ENCODE data around the gene HNRNPUL1.

HNRNPUL1 gene

DNA sequence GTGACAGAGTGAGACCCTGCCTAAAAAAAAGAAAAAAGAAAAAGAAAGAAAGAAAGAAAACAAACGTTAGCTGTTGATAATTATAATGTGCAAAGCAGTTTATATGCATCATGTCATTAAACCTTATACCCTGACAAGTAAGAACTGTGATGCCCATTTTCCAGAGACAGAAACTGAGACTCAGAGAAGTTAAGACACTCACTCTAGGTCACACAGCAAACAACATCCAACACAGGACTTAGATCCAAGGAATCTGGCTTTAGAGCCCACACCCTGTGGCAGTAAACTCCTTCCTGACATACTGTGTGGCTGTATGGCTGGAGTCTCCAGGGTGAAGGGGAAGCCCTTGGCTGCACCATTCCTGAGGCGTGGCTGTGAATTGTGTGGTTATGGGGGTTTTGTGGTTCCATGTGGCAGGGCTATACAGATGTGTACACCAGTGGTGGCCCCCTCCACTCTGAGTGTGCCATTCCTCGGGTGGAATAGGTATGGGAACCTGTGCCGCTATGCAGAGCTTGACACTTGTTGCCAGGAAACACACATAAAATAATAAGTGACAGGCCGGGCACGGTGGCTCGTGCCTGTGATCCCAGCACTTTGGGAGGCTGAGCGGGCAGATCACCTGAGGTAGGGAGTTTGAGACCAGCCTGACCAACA is 29.5 kb upstream of the HNRNPUL1 start:
- no peak for DNase-seq

DNA sequence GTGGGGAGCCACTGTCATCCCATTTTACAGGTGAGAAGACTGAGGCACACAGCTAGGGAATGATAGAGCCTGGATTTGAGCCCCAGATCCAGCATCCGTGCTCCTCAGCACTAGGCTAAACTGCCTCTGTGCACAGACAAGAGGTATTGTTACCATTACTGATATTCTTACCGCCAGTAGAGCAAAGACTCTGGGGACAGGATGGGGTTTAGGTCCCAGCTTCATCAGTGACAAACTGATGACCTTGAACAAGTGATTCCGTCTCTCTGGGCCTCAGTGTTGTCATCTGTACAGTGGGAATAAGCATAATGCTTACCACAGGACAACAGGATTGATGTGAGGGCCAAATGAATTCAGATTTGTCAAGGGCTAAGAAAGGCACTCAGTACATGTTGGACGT is 28.7 kb upstream of the HNRNPUL1 start:
- no peak for DNase-seq

DNA sequence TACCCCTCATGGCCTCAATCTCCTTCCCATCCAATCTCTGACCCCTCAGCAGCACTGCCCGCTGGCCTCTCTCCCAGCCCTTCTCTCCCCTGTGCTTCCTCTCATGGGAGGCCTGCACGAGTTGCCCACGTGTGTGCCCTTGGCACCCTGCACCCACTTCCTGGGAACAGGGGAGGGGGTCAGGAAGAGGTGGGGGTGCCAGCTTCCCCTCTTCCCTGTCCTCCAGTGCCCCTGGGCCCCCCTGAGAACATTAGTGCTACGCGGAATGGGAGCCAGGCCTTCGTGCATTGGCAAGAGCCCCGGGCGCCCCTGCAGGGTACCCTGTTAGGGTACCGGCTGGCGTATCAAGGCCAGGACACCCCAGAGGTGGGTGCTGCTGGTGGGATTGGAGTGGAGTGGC is 25.9 kb upstream of the HNRNPUL1 start:
- no peak for DNase-seq

DNA sequence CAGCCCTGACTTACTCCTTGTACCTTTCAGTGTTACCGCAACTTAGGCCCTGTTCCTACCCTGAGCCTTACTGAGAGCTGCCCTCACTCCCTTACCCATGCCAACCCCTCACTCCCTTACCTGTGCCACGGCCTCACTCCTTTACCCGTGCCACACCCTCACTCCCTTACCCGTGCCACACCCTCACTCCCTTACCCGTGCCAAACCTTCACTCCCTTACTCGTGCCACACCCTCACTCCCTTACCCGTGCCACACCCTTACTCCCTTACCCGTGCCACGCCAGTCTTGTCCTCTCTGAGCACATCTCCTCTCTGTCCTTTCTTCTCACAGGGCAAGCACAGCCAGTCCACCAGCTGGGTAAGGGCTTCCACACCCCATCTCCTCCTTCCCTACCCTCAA is 24.8 kb upstream of the HNRNPUL1 start:
- DNase-seq, result no peak

DNA sequence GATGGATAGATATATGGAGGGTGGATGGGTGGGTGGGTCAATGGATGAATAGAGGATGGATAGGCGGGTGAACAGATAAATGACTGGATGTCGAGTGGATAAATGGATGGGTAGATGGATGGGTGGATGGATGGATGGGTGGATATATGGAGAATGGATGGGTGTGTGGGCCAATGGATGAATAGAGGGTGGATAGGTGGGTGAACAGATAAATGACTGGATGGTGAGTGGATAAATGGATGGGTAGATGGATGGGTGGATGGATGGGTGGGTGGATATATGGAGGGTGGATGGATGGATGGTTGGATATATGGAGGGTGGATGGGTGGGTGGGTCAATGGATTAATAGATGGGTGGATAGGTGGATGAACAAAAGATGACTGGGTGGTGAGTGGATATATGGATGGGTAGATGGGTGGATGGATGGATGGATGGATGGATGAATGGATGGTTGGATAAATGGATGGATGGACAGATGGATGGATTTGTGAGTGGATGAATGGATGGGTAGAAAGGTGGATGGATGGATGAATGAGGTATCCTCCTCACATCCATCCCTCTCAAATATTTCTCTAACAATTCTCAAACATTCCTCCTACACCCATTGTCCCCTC is 24.1 kb upstream of the HNRNPUL1 start:
- no peak for DNase-seq

DNA sequence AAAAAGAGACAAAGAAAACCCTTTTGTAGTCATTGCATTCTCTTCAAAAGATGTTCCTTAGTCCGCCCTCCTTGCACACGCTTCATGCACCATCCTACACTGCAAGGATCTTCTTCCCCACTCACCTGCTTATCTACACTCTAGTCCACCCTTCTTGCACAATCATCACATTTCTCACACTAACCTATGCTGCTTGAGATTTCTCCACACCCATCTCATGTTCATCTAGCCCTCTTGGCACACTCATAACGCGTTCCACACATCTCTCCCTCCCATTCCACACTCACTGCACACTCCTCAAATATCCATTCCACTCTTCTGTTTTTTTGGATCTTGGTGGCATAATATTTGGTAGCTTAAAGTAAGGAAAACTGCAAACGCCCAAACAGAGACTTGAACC is 22.3 kb upstream of the HNRNPUL1 start:
- no peak for DNase-seq

DNA sequence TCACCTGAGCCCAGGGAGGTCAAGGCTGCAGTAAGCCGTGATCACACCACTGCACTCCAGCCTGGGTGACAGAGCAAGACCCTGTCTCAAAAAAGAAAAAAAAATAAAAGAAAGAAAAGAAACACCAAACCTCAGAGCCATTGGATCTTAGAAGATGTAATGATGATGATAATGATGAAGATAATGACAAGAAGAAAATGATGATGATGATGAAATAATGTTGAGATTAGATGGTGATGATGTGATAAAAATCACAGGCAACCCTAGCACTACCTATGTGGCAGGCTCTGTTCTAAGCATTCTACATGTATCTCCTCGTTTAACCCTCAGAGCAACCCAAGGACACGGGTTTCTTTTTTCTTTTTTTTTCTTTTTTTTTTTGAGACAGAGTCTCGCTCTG is 20.1 kb upstream of the HNRNPUL1 start:
- no peak for DNase-seq

DNA sequence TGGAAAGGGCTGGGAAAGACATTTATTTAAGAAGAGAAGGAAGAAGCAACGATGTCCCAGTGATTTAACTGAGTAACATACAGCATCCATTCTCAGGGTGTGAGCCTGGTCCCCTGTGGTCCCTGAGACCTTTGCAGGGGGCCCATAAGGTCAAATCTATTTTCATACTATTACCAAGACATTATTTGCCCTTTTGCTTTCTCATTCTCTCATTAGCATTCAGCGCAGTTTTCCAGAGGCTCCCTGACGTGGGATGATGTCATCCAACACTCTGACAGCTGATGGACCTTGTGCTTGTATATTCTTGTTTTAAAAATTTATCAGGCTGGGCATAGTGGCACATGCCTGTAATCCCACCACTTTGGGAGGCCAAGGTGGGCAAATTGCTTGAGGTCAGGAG is 18.3 kb upstream of the HNRNPUL1 start:
- no peak for DNase-seq

DNA sequence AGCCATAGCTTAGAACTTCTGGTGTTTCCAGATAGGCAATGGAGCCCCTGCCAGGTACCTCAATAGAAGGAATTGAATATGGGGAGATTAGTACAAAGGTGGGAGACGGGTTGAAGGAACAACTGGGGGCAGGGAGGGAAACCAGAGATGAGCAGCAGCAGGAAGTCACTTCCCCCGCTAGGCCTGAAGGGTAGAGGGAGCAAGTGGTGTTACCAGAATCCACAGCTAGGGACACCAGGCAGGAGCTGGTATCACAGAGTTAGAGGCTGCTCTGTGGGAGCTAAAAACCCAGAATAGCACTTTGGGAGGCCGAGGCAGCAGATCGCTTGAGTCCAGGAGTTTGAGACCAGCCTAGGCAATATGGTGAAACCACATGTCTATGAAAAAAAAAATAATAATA is 15.3 kb upstream of the HNRNPUL1 start:
- DNase-seq, result no peak

DNA sequence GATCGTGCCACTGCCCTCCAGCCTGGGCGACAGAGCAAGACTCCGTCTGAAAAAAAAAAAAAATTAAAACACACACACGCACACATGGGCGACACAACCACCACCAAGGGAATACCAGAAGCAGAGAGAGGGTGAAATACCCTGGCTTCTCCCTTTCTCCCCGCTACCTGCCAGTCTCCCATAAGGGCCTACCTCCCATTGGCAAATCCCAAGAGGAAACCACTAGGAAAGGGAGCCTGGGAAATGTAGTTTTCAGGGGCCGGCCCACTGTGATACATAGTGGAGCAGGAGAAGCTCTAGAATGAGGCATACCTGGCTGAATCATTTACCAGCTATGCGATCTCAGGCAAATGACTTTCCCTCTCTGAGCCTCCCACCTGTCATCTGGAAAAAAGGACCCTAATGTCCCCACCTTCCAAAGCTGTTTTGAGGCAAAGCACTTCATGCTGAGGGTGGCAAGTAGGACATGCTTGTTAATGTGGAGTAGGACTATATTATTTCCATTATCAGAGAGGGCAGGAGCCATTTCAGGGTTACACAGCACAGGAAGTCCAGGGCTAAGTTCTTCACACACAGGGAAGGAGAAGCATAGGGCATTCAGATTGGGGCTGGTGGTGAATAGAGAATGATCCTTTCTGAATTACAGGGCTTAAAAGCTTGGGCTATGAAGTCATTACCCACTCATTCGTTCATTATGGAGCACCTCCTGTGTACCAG is 14.3 kb upstream of the HNRNPUL1 start:
- no peak for DNase-seq

DNA sequence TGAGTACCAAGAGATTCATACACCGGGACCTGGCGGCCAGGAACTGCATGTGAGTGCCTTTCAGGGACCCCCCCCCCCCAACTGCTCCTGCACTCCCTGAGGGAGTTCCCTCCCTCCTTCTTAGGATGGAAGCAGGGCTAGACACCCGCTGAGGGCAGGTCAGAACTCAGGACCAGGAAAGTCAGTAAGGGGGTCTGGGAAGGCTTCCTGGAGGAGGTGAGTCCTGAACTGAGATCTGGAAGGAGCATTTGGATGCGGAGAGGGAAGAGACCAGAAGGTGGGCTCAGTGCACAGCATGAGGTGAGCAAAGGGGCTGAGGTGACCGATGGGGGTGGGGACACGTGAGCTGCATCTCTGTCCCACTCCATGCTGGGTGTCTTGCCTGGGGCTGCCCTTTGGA is 10.5 kb upstream of the HNRNPUL1 start:
- DNase-seq, result no peak

DNA sequence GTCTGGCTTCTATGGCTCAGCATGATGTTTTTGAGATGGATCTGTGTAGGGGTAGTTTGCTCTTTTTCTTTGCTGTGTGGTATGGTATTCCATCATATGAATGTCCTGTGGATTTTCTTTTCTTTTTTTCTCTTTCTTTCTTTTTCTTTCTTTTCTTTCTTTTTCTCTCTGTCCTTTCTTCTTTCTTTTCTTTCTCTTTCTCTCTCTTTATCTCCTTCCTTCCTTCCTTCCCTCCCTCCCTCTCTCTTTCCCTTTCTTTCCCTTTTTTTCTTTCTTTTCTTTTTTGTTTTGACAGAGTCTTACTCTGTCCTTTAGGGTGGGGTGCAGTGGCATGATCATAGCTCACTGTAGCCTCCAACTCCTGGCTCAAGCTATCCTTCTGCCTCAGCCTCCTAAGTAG is 9.0 kb upstream of the HNRNPUL1 start:
- no peak for DNase-seq

DNA sequence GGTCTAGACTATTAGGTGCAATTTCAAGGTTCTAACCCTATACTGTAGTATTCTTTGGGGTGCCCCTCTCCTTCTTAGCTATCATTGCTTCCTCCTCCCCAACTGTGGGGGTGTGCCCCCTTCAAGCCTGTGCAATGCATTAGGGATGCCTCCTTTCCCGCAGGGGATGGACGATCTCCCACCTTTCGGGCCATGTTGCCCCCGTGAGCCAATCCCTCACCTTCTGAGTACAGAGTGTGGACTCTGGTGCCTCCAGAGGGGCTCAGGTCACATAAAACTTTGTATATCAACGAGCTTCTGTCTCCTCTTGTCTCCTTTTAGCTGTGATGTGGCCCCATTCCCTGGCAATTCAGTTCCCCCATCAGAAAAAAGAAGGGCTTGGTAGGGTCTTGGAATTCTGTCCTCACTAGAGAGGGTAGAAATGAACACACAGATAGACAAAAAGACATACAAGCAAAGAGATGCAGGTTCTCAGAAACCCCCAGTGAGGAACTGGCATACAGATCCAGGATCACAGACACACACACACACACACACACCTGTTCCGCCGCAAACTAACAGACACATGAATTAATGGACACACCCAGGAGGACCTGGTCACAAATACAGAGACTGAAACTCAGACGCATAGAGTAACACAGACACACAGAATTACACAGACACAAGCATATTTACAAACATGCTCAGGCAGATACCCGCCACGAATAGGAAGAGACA is 2.5 kb upstream of the HNRNPUL1 start:
- DNase-seq, result no peak

DNA sequence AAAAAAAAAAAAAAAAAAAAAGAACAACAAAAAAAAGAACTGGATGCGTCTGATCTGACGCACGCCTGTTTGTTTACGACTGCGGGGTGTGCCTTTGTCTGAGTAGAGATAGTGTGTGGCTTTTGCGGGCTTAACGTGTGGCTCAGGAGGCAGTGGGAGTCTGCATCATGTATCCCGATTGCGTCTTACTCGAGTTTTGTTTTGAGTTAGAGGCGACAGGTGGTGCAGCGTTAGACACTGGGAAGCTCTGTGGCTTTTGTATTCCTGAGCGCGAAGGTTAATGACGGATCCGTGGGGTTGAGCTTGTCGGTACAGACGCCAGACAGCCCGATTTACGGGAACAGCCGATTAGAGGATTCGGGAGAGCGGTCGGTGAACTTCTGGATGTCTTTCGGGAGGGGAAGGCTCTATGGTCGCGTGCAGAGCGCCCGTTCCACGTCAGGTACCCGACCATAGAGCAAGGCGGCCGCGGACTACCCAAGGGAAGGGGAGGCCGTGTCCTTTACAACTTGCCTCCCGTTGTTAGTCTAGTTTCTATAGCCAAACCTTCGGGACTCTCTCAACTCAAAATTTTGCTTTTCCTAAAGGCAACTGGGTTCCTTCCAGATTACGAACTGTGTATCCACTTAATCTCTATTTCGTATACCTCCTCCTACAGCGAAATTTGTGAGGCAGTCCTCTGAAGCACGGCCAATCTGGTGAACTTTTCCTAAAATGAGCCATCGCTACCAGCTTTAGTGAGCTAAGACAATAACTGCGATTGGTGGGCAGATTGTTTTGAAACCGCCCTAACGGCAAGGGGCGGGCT is 926 bp upstream of the HNRNPUL1 start:
- peak; percentile 57 to 61 for DNase-seq

DNA sequence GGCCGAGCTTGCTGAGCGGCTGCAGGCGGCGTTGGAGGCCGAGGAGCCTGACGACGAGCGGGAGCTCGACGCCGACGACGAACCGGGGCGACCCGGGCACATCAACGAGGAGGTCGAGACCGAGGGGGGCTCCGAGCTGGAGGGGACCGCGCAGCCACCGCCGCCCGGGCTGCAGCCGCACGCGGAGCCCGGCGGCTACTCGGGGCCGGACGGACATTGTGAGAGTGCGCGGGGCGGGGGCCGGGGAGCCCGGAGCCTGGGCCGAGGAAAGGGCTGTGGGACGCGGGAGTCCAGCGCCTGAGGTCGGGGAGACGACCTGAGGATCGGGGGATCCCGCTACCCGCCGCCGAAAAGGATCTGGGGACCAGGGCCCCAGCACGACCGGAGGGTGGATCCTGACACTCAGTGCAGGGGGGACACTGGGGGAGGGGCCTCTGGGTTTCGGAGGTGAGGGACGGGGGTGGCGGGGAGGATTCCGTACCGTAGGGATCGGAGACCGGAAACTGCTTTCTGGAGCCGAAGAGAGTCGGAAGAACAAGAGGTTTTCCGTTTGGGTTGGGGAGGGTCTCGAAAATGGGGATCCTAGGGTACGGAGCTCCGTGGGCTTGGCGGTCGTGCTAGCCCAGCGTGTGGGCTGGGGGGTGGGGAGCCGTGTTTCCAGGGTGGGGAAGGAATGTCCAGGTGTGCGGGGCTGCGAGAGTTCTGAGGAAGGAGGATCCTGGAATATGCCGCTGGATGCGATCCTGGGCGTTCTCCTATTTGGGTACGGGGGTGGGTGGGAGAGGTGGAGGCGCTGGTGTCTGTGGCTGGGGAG is 616 bp downstream of the HNRNPUL1 start:
- DNase-seq, result no peak

DNA sequence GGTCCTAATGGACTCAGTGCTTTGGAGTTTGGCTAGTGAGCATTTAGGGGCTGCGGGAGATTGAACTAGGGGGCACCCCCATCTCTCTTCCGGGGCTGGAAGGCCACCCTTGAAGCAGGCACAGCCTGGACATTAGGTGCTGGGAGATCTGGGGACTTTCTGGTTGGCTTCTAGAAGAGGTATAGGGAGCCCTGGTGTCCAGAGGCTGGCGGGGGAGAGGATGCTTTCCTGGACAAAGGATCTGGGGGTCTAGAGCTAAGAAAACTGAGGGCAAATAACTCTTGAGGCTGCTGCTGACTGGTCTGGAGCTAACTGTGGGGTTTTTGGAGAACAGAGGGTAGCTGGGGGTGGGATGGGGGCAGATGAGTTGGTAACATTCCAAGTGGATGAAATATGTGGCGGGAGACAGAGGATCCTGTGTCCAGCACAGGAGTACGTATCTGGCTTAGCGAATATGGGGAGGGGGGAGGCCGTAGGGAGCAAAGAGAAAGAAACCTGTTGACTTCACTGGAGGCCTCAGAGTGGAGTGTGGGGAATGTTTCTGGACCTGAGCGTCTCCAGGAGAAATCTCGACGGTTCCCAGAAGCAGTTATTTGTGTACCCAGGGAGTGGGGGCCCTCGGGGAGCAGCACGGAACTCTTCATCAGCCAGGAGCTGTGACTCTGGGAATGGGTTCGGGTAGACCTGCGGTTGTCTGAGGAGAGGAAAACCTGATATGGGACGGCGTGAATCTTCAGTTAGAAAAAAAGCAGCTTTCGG is 1.4 kb downstream of the HNRNPUL1 start:
- no peak for DNase-seq

DNA sequence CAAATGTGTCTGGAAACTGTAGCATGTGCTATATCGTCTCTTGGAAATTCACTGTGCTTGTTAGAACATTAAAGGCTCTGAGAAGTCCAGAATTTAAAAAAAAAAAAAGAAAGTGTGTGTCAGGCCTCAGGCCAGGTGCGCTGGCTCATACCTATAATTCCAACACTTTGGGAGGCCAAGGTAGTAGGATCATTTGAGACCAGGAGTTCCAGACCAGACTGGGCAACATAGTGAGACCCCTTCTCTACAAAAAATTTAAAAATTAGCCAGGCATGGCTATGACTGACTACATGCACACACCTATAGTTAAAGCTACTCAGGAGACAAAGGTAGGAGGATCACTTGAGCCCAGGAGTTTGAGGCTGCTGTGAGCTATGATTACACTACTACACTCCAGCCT is 4.9 kb downstream of the HNRNPUL1 start:
- DNase-seq, result no peak

DNA sequence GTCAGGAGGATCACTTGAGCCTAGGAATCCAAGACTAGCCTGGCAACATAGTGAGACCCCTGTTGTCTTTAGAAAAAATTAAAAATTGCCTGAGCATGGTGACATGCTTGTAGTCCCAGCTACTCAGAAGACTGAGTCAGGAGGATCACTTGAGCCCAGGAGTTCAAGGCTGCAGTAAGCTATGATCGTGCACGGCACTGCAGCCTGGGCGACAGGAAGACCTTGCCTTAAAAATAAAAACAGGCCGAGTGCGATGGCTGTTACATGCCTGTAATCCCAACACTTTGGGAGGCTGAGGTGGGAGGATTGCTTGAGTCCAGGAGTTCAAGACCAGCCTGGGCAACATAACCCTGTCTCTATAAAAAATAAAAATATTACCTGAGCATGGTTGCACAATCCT is 5.4 kb downstream of the HNRNPUL1 start:
- no peak for DNase-seq

DNA sequence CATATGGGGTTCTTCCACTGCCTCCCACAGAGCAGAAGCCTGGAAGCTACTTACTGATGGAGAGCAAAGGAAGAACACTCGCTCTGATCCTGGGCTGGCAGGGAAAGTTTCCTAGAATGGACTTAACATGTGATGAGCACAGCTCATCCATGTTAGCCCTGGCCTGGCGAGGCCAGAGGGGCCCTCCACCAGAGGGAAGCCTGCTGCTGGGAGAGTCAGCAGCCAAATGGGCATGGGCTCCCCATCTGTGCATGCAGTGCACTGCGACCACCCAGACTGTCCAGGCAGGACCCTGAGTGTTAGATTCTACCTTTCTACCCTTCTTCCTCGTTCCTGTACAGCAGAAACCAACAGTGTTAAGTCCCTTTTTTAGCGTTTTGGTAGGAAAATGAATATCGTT is 8.9 kb downstream of the HNRNPUL1 start:
- DNase-seq, result no peak

DNA sequence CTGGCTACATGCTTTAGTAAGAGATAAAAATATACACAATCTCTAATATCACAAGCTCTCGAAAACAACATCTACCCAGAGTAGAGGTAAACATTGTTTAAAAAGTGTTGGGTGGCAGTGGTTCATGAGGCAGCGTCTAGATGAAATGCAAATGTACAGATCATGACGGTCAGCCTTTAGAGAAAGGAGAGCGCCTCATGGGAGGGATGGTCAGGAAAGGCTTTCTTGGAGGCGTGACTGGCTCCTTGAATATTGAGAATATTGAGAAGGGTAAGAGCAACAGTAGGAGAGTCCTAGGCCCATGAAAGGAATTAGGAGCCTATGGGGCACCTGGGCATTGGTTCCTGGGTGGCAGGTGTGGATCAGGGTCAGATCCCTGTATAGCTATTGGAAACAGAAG is 10.6 kb downstream of the HNRNPUL1 start:
- no peak for DNase-seq

DNA sequence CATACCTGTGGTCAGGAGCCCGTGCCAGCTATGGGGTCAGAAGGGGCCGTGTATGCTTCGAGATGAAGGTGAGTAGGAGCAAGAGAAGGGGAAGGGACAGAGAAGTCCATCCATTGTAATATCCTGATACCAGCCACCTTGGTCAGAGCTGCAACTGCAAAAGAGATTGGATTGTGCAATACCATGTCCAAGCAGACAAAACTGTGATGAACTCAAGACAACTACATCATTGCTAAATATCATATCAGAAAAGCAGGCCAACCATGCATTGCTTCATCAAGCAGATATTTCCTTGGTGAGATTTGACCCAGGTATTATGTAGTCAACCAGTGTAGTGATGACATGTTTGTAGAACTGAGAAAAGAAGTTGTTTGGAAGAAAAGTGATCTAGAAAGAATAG is 12.1 kb downstream of the HNRNPUL1 start:
- DNase-seq, result no peak

Data from cerebellar nuclear complex (tissue), 1 donor.